GM18873 (cell line): ENCODE data around the gene IRGQ.
A peak's percentile ranks its signal among the peaks of the same experiment; 100 is the strongest.
"Not testable (repeated sequence)": the region's sequence is repeated elsewhere in the genome, so short reads cannot be mapped to it uniquely, and the experiment has no call there.

Source experiments
- ATAC-seq: cut with Tn5 transposase; IDR thresholded peaks from one replicate; pipeline ENCODE4 v1.9.1; 2021; ENCODE audit warnings: mild to moderate bottlenecking, moderate library complexity, moderate number of reproducible peaks; ENCODE audit not compliant: unreplicated experiment, low FRiP score

The IRGQ gene

DNA sequence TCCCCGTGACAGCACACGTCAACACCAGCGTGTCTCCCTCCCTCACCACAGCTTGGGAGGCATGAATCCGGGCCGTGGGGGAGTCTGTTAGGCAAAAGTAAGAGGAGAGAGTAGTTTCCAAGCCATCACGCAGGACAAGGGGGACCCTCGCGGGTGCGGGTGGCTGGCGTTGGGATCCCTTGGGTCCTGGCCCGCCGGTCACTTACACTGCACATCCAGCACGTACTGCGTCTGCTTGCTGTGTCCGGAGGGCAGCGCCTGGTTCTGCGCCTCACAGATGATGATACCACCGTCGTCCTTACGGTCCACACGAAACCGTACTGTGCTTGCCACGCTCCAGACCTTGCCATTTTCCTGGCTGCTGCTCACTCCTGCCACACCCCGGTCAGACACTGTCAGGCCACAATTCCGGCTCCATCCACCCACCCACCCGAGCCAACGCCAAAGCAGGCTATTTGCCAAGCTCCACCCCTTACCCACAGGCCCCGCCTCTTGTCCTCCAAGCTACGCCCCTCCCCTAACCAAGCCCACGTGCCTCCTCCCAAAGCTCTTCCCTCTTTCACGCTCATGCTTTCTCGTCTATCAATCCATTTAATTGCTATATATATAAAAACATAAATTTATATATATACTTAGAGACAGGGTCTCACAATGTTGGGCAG lies 30.1 kb upstream of the IRGQ start:
- no peak for ATAC-seq

DNA sequence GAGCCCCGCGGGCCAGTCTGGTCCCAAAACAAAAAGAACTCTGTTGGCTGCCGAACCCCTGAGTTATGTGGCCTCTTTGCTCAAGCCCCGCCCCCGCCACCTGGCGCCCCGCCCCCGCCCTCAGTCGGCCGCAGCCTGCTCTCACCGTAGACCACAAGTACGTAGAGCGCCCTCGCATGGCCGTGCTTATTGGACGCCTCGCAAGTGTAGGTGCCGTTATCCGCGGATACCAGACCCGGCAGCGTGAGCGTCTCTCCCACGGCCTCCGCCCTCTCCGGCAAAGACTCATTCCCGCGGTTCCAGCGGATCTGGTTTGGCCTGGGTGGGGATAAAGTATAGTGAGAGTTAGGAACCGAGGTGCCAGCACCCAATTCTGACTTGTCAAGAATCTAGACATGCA lies 29.0 kb upstream of the IRGQ start:
- ATAC-seq, result no peak

DNA sequence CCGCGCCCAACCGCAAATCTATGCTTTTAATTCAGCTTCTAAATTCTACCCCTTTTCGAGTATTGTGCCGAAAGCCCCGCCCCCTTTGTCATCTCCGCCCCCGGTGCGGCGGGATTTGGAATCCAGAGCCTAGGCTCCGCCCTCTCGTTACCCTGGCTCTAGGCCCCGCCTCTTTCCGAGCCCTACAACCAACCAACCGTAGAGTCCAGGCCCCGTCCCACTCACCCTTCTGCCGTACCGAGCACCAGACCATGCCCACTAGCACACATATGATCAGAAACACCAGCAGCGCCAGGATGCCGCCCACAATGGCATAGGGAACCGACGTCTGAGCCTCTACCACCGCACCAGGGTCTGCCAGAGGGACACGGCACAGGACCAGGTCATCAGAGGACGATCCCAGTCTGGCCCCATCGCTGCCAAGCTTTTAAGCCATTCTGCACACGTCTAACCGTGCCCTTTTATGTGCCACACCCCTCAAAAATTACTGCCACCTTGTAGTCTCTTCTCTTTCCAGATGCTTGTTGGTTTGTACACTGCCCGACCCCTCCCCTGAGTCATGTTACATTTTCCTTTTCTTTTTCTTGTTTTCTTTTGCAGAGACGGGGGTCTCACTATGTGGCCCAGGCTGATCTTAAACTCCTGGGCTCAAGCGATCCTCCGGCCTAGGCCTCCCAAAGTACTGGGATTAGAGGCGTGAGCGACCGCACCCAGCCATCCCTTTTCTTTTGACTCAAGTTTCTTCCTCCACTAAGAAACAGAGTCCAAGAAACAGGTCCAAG lies 28.1 kb upstream of the IRGQ start:
- no peak for ATAC-seq

DNA sequence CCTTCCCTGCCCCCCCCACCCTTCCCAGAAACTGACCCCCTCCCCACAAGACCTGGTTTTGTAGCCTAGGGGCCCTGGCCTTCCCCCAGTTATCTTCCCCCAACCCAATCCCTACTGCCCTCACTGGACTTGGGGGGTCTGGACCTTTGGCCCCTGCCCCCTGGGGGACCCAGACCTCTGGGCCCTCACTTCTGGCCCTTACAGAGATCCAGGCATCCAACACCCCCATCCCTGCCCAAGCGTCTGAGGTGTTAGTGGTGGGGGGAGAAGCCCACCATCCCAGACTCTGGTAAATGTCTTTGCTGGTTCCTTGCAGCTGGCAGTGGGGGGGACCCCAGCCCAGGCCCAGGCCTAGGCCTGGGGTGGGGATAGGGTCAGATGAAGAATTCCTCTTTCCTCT lies 27.0 kb upstream of the IRGQ start:
- ATAC-seq, result no peak

DNA sequence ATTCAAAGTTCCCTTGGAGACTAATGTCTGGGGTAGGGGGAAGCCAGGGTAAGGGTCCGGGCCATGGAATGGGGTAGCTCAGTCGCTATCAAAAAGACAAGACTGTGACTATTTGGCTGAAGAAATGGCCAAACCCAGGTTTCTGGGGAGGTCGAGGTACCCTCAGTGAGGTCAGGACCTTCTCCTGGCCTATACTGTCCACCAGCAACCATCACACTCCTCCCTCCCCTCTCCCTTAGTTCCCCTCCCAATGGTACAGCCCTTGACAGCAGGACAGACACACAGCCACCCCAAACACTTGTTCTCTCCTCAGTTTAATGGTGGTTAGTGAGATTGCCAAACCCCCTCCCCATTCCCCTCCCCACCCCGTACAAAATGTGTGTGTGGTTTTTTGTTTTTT lies 26.1 kb upstream of the IRGQ start:
- no peak for ATAC-seq

DNA sequence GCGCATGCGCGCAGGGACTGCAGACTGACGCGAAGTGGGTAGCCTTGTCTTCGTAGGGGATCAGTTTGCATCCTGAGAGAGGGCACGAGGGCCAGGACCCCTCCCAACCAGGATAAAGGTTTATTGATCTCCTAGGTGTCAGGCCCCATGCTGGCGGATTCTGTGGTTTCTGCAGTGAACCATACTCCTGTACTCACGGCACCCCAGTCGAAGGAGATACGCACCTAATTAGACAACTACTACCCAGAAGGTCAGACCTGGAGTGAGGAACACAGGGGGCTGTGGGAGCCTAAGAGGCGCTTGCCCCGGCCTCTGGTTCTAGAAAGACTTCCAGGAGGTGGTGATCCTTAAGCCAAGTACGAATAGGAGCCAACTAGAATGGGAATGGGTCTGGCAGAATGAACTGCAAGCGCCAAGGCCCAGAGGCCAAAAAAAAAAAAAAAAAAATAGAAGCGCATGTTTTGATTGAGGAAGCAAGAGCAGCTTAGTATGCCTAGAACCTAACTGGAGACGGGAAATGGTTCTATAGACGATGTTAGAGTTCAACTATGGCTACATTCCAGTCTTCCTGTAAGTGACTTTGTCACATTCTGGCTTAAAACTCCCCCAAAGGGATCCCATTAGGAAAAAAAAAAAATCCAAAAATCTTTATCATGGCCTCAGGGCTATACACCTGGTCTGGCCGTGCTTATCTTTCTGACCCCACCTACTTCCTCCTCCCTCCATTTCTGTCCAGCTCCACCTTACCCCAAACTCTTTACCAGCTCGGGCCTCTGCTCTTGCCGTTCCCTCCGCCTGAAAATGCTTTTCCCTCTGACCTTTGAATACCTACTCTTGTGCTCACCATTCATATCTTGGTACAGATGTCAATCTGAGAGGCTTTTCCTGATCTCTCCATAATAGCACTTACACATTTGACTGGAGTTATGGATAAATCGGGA lies 24.4 kb upstream of the IRGQ start:
- ATAC-seq, result no peak

DNA sequence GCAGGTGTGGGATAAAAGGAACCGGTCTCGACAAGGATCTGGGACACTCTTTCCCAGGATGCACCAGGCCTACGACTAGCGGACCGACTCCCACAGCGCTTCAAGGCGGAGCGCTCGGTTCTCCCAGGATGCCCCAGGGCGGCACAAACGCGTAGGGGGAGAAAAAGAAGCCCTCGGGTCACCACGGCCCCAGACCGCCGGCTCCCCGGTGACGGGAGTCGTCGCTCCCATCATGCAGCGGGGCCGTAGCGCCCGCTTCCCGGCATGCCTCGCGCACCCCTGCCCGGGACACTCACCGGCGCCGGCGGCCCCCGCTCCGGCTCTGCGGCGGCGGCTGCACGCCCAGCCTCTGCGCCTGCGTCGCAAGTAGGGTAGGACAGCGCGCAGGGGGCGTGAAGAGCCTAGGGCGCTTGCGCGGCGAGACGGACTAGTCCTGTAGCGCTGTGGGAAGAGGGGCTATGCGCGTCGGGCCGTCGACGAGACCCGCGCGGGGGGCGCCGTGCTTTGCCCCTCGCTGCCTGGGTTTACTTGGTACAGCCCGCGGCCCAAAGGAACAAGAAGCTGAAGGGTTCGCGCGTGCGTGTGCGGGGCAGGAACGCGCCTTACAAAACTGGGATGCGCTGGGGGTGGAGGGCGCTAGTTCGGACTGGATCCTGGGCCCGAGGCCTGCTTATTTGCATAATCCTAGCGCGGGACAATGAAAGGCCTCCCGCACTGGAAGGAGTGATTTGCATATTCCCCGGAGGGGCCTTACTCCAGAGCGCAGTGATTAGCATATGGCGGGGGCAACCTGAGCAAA lies 23.5 kb upstream of the IRGQ start, which contains the start of gene ZNF428:
Gene ZNF428, minus strand, starts transcription at position 368 of the 799 bp plus-strand sequence. CDS start 5,325 bp downstream, outside the sequence.
- ATAC-seq, result peak; percentile 65

DNA sequence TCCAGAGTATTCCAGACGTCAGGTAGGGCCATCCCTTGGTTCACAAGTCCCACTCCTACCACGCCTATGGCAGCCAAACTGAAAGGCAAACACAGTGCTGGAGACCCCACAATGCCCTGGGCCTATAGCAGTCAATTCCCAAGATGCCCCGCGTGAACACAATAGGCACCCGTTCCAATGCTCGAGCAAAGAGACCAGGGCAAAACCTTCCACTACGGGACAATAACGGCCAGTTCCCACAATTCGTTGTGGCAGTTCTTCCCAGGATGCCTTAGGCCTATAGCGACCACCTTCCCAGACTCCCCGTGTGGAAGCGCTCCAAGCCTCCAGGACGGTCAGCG lies 23.0 kb upstream of the IRGQ start:
- ATAC-seq, result peak; percentile 6

DNA sequence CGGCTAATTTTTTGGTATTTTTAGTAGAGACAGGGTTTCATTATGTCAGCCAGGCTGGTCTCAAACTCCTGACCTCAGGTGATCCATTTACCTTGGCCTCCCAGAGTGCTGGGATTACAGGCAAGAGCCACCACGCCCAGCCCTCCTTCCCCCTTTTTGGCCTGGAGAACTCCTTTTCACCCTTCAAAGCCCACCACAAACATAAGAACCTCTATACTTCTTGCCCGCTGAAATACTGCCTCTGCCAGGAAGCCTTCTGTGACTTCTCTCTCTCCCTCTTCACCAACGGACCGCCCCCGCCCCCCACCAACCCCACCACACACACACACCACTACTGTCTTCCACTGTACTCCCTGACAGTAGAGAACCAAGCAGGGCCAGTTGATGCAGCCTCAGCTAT lies 21.0 kb upstream of the IRGQ start:
- ATAC-seq, result no peak

DNA sequence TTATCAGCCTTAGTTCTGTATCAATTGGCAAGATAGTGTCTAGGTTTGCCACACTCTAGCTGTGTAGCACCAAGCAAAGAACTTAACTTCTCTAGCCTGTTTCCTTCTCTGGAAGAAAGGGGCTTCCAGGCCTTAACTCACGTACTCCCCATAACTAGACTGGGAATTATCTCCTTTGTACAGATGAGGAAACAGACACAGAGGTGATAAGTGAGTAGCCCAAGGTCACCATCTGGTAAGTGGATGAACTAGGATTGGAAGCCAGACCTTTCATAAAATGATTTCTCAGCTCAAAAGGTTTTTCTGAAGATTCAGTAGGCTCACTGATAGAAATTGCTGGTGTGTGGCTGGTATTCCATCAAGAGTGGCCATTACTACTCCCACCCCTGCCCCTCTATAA lies 20.4 kb upstream of the IRGQ start:
- no peak for ATAC-seq

DNA sequence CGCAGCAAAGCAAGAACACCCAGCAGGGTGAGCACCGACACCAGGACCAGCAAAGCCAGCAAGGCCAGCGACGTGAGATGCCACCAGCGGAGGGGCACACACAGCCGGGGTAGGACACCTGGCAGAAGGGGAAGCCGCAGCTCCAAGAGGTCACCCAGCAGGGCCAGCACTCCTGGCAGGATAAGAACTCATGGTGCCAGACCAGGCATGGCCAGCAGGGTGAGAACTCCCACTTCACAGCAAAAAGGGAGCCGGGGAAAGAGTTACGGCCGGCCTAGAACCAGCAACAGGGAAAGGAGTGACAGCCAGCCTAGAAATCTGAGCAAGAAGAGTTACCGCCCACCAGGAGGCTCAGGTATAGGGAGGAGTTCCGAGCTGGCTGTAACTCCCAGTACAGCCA lies 16.4 kb upstream of the IRGQ start:
- no peak for ATAC-seq

DNA sequence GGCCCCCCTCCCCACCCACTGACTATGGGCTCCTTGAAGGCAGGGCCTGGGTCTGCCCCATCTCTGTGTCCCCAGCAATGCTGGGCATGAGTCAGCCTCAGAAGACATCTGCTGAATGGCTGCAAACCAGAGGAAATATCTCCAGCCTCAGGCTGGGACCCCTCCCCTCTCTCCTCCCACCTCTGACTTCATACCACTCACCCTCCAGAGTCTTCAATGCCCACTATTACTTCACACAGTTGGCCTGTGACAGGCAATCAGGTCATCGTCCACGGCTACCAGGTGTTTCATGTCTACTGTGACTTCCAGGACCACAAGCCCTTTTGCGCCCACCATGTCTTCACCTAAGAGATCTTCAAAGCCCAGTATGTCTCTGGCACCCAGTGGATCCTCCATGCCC lies 15.9 kb upstream of the IRGQ start, which contains the start of gene SRRM5:
Gene SRRM5, plus strand, starts transcription at position 301 of the 400 bp plus-strand sequence. Its CDS starts 34 bp downstream, at position 335.
- ATAC-seq, result no peak

DNA sequence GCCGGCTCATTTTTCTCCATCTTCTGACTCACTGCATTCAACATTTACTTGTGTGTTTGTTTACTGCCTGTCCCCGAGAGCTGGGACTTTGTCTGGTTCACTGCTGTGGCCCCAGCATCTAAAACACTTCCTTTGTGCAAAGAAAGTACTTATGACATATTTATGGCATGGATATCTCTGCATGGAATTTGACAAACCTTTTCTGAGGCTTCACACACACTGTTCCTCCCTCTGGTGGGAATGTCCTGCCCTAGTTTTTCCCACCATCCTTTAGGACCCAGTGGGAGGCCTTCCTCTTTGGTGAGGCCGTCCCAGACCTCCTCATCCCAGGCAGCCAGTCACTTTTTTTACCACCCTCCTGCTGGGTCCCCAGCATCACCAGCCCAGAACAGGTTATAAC lies 14.6 kb upstream of the IRGQ start:
- ATAC-seq, result no peak

DNA sequence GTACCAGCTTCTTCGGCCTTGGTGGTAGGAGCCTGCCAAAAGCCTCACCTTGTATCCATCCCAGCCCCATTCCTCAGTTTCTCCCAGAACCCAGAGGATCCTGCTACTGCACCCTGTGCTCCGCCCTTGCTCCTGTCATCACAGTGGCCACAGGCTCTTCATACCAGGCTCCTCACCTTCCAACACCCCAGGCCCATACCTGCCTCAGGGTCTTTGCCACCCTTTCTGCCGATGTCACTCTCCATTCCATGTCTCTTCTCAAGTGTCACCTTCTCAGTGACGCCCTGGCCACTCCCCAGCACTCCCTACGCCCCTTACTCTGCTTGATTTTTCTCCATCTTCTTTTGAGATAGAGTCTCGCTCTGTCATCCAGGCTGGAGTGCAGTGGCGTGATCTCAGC lies 13.9 kb upstream of the IRGQ start:
- ATAC-seq, result no peak

DNA sequence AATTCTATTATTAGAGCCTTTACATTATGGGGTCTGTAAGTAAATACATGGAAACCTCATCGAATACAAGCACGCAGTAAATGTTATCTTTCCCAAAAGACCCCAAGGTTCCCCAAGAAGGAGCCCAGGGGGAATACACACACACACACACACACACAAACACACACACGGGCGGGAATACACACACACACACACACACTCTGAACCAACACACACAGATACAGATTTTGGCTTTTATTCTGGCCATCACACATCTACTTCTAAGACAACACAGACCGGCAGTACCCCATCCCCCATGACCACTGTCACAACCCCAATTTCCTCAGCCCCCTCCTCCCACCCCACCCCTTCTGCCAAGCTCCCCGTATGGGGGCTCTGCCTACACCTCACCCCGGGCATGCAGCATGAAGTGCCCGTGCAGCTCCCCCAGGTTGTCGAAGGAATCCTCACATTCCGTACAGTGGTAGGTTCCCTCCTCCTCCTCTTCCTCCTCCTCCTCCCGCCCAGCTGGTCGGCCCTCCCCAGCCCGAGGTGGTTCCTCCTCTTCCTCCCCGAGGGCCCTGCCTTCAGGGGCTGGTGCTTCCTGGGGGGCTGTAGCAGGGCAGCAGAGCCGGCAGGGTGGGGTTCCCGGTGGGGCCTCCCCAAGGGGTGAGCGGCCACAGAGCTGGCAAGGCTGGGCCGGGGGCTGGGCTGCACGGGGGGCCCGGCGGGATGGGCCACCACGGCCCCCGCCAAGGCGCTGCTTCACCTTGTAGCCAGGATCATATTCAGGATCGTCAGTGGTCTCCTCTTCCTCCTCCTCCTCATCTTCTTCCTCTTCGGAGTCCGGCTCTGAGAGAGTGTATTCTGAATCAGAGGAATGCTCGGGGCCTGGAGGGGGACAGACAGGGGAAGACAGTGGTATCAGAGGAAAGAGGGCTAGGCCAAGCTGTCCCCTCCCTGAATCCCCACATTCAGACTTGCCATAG lies 11.6 kb upstream of the IRGQ start:
- ATAC-seq, result no peak

DNA sequence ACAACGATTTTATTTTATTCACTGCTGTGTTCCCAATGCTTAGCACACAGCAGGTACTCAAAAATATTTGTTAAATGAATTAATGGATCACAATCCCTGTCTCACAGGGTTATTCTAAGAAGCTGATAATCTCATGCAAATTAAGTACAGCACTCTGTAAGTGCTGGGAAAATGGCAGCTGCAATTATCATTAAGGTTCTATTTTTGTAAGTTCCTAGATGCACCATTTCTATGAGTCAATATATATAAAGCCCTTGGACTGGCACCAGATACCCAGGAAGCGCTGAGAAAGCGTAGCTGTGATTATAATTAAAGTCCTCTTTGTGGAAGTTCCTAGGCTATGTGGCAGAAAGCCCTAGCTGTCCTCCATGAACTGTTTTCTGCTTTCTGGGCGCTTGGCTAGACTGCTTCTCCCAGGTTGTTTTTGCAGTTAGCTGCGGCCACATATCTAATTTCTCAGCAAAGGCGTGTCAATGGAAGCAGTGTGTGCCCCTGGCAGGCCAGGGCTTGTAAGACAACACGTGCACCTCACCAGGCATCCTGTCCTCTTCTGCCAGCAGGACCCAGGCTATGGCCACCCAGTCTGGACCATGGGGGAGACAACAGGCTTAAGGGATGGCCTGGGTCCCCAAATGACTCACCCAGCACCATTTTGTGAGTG lies 10.8 kb upstream of the IRGQ start:
- ATAC-seq, result no peak

DNA sequence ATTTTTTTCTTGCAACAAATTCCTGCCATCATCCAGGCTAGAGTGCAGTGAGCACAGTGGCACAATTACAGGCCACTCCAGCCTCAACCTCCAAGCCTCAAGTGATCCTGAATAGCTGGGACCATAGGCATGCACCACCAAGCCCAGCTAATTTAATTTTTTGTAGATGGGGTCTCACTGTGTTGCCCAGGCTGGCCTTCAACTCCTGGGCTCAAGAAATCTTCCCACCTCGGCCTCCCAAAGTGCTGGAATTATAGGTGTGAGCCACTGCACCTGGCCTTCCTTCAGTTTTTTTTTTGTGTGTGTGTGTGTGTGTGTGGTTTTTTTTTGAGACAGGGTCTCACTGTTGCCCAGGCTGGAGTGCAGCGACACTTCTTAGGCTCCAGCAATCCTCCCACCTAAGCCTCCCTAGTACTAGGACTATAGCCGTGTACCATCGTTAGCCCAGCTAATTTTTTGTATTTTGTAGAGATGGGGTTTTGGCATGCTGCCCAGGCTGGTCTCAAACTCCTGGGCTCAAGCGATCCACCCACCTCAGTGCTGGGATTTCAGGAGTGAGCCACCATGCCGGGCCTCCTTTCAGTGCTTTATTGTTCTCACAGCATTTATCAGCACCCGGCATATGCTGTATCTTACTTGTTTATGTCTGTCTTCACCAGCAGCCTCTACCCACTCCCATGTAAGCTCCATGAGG lies 10.1 kb upstream of the IRGQ start:
- ATAC-seq, result no peak

DNA sequence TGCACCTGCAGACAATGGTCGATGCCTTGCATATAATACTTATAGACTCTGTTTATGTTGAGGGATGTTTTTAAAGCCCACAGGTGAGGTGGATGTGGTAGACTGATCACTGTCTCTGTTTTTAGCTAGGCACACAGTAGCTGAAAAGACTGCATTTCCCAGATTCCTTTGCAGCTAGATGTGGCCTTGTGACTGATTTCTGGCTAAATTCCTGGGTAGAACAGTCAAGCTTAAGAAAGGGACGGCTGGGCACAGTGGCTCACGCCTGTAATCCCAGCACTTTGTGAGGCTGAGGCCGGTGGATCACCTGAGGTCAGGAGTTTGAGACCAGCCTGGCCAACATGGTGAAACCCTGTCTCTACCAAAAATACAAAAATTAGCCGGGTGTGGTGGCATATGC lies 4.4 kb upstream of the IRGQ start:
- not testable (repeated sequence) for ATAC-seq
